ENCODE measurements around the gene KCNH3.

GRCh38 chr12:49521389-49521788 is 17.4 kb upstream of the KCNH3 start:
- TF ChIP-seq PAX8 (CRISPR knock-in tag; IDR thresholded peaks at IDR 0.05; ENCODE audit: borderline replicate concordance) (no peak), YY1 (IDR thresholded peaks at IDR 0.05; ENCODE audit: insufficient read depth, insufficient replicate concordance, low read depth, low read length) (no peak), ZBTB40 (IDR thresholded peaks at IDR 0.05) (no peak), ZBTB40 (CRISPR knock-in tag; IDR thresholded peaks at IDR 0.05) (no peak), ESRRA (CRISPR knock-in tag; IDR thresholded peaks at IDR 0.05; ENCODE audit: low read depth) (no peak), CTCF (CRISPR knock-in tag; IDR thresholded peaks at IDR 0.05) (no peak), NR2F6 (IDR thresholded peaks at IDR 0.05) (no peak), NR2F6 (CRISPR knock-in tag; IDR thresholded peaks at IDR 0.05) (no peak), TCF7L2 (IDR thresholded peaks at IDR 0.05; ENCODE audit: low read depth, low read length) (no peak)

All from HepG2 (cell line).